ENCODE data around the gene TACO1.

GRCh38 chr17:63558441-63558840, 42.3 kb upstream of the TACO1 start:
- no peak for TF ChIP-seq CTCF (IDR thresholded peaks at IDR 0.05)
- TF ChIP-seq POLR2A (IDR thresholded peaks at IDR 0.05): no peak
- TF ChIP-seq POLR2AphosphoS5 (IDR thresholded peaks at IDR 0.05): no peak
- no peak for TF ChIP-seq EP300 (IDR thresholded peaks at IDR 0.05)

Data from sigmoid colon (tissue), 4 donors.